Erythroblast (primary cell): ENCODE measurements around the gene ARHGAP4.

Experiments used
- GATA1 ChIP-seq: IDR thresholded peaks from 2 replicates; pipeline ENCODE4 v1.6.1; 2011; ENCODE audit warnings: low read depth, mild to moderate bottlenecking, control low read depth, low read length, moderate library complexity
- POLR2A ChIP-seq: IDR thresholded peaks from 2 replicates; pipeline ENCODE4 v1.6.1; 2011; ENCODE audit warnings: mild to moderate bottlenecking, low read length

GRCh38 chrX:153945956-153946943 is 20.2 kb upstream of the ARHGAP4 start:
- TF ChIP-seq POLR2A (no peak), GATA1 (no peak)
